ENCODE results near the gene NANP.

NANP gene

DNA sequence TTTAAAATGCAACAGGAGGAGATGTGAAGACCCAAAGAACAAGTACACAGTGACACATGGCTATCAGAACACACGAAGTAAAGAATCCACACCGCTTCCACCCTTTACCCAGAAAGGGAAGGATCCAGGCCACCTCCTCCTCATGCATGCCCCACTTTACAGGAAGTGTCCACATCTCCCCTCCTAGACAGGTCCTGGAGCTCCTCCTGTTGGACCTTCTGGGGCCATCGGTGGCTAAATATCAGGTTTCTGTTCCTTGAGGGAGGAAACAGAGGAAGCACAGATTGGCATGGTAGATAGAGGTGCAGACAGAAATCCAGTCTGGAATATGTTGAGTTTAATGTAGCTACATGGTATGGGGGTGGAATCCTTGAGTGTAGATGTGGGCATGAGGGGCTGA, 49.4 kb downstream of the NANP start:
- no peak for DNase-seq
- H3K36me3 Mint-ChIP-seq (ENCODE audit: low read depth), result peaks cover 64% of the 10 kb centered on the region
- TF ChIP-seq, protein P1, sequence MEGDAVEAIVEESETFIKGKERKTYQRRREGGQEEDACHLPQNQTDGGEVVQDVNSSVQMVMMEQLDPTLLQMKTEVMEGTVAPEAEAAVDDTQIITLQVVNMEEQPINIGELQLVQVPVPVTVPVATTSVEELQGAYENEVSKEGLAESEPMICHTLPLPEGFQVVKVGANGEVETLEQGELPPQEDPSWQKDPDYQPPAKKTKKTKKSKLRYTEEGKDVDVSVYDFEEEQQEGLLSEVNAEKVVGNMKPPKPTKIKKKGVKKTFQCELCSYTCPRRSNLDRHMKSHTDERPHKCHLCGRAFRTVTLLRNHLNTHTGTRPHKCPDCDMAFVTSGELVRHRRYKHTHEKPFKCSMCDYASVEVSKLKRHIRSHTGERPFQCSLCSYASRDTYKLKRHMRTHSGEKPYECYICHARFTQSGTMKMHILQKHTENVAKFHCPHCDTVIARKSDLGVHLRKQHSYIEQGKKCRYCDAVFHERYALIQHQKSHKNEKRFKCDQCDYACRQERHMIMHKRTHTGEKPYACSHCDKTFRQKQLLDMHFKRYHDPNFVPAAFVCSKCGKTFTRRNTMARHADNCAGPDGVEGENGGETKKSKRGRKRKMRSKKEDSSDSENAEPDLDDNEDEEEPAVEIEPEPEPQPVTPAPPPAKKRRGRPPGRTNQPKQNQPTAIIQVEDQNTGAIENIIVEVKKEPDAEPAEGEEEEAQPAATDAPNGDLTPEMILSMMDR (IDR thresholded peaks at IDR 0.05), result no peak
- H3K4me3 Mint-ChIP-seq, result no peak overlapping the region
- peaks cover 4% of the 10 kb centered on the region for H3K9me3 Mint-ChIP-seq
- H3K4me1 Mint-ChIP-seq, result peaks cover 54% of the 10 kb centered on the region
- H3K27ac Mint-ChIP-seq, result peak overlapping the region; percentile 50
- H3K27me3 Mint-ChIP-seq (ENCODE audit: low read depth, poor library complexity), result no peaks in the 10 kb centered on the region

DNA sequence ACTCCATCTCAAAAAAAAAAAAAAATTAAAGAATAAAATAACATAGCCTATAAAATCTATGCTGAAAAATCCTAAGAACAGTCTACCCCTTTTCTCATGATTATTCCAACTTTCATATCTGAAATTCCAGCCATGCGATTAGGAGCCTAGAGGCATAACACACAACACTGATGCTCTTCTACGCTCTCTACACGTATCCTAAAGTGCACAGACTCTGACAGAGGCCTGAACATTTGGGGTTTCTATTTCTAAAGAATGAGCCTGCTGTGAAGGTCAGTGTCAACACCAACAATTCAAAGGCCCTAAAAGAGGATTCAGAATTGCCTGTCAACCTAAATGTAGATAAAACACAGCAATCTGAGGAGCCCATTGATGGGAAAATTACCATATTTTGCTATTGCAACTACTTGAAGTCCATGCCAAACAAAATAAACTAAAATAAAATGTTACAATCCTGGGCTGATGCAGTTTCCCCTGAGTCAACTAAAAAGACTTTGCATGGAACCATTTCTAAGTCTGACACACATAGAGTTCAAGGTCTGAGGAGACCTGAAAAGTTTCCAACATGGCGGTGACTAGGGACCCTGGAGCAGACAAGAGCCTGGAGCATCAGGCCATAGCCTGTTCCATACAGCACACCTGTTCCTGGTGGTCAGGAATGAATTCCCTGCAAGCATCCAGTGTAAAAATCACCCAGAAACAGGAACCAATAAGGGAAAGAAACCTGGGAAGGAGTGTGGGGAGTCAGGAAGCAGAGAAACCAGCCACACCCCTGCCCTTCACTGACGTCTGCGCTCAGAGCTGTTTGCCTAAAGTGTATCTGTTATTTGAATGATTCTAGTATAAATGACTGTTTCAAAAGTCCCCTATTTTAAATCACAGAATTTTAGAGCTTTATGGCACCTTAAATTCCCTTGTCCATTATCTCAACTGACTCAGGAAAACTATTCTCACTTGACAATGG, 50.2 kb downstream of the NANP start:
- H3K27ac Mint-ChIP-seq, result no peak overlapping the region
- no peak for DNase-seq
- peaks cover 4% of the 10 kb centered on the region for H3K9me3 Mint-ChIP-seq
- peaks cover 47% of the 10 kb centered on the region for H3K4me1 Mint-ChIP-seq
- peaks cover 67% of the 10 kb centered on the region for H3K36me3 Mint-ChIP-seq (ENCODE audit: low read depth)
- no peak overlapping the region for H3K4me3 Mint-ChIP-seq
- H3K27me3 Mint-ChIP-seq (ENCODE audit: low read depth, poor library complexity), result no peaks in the 10 kb centered on the region
- TF ChIP-seq, protein P1 (IDR thresholded peaks at IDR 0.05), result no peak

DNA sequence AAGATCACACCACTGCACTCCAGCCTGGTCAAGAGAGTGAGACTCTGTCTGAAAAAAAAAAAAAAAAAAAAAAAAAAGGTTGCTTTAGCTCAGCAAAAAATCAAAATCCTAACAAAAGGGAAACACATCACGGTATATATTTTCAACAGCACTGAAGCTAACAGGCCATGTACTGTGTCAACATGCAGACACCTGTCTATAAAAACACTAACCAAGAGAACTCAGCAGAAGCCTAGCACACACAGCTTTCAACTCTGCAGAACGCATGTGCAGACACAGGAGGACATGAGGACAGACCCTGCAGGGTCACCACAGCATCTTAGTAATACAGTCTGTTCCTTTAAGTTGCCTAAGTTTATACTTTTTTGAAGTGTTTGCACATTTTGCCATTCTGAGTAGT, 52.0 kb downstream of the NANP start:
- no peak for DNase-seq
- H3K4me3 Mint-ChIP-seq, result no peak overlapping the region
- peaks cover 43% of the 10 kb centered on the region for H3K4me1 Mint-ChIP-seq
- peaks cover 4% of the 10 kb centered on the region for H3K9me3 Mint-ChIP-seq
- peak overlapping the region; percentile 69 for H3K27ac Mint-ChIP-seq
- H3K27me3 Mint-ChIP-seq (ENCODE audit: low read depth, poor library complexity), result no peaks in the 10 kb centered on the region
- H3K36me3 Mint-ChIP-seq (ENCODE audit: low read depth), result peaks cover 76% of the 10 kb centered on the region
- TF ChIP-seq, protein P1 (IDR thresholded peaks at IDR 0.05), result no peak

DNA sequence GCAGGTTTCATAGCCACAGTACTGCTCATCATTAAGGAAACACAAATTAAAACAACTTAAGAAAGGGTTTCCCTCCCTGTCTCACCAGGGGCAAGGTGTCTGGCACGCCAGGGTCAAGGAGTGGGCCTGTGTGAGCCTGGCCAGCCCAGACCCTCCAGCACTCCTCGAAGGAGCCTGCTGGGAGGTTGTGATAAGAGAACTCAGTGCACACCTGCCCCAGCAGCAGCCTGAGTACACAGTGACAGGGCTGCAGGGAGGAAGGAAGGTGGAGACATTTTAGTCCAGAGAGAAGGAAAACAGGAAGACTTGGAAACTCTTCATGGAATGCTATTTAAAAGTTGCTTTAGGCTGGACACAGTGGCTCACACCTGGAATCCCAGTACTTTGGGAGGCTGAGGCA, 52.6 kb downstream of the NANP start:
- peak overlapping the region; percentile 77 for H3K27ac Mint-ChIP-seq
- peaks cover 46% of the 10 kb centered on the region for H3K4me1 Mint-ChIP-seq

DNA sequence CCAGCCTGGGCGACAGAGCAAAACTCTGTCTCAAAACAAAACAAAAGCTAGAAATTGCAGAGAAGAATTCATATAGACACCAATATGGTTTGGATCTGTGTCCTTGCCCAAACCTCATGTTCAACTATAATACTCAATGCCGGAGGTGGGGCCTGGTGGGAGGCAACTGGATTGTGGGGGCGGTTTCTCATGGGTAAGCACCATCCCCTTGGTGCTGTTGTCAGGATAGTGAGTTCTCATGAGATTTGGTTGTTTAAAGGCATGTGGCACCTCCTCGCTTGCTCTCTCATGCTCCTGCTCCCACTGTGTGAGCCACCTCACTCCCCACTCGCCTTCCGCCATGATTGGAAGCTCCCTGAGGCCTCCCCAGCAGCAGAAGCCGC, 53.7 kb downstream of the NANP start:
- TF ChIP-seq, protein P1 (IDR thresholded peaks at IDR 0.05), result no peak
- no peak overlapping the region for H3K4me3 Mint-ChIP-seq

More for the DNA sequence above, 52.6 kb downstream of the NANP start:
- Mint-ChIP-seq H3K27me3 (ENCODE audit: low read depth, poor library complexity) (no peaks in the 10 kb centered on the region), H3K36me3 (ENCODE audit: low read depth) (peaks cover 77% of the 10 kb centered on the region), H3K4me3 (no peak overlapping the region), H3K9me3 (peaks cover 6% of the 10 kb centered on the region)
- DNase-seq, result no peak
- TF ChIP-seq, protein P1 (IDR thresholded peaks at IDR 0.05), result no peak

More for the DNA sequence above, 53.7 kb downstream of the NANP start:
- H3K36me3 Mint-ChIP-seq (ENCODE audit: low read depth), result peaks cover 80% of the 10 kb centered on the region
- peaks cover 13% of the 10 kb centered on the region for H3K9me3 Mint-ChIP-seq
- peak overlapping the region; percentile 60 for H3K27ac Mint-ChIP-seq
- H3K27me3 Mint-ChIP-seq (ENCODE audit: low read depth, poor library complexity), result no peaks in the 10 kb centered on the region
- DNase-seq, result no peak
- H3K4me1 Mint-ChIP-seq, result peaks cover 56% of the 10 kb centered on the region

Data from nephron progenitor cell (in vitro differentiated cells).